Mucosa of rectum (tissue), 2 donors: Measurements from ENCODE around the gene DNAJC10.

Experiments
- H3K27ac ChIP-seq, 2 donors: one replicate each; pipeline ENCODE4 v1.7.0; 2013; ENCODE audit warnings: inconsistent platforms in 2 of 2, low read depth in 2 of 2, low read length in 2 of 2
- H3K27me3 ChIP-seq, 2 donors: one replicate each; pipeline ENCODE4 v1.7.0; 2013; ENCODE audit warnings: low read length in 2 of 2; ENCODE audit not compliant: control insufficient read depth in 2 of 2, insufficient read depth in 2 of 2
- H3K36me3 ChIP-seq, 2 donors: one replicate each; pipeline ENCODE4 v1.7.0; 2013; ENCODE audit warnings: low read length in 2 of 2; ENCODE audit not compliant: control insufficient read depth in 2 of 2, insufficient read depth in 2 of 2
- H3K4me1 ChIP-seq, 2 donors: one replicate each; pipeline ENCODE4 v1.7.0; 2013; ENCODE audit warnings: low read length in 2 of 2, mild to moderate bottlenecking in 1 of 2; ENCODE audit not compliant: control insufficient read depth in 2 of 2, insufficient read depth in 2 of 2
- H3K4me3 ChIP-seq, 2 donors: one replicate each; pipeline ENCODE4 v1.7.0; 2013; ENCODE audit warnings: low read length in 2 of 2
- H3K9ac ChIP-seq, 2 donors: one replicate each; pipeline ENCODE4 v1.7.0; 2013; ENCODE audit warnings: low read length in 2 of 2, low read depth in 1 of 2, mild to moderate bottlenecking in 1 of 2
- H3K9me3 ChIP-seq, 2 donors: one replicate each; pipeline ENCODE4 v1.7.0; 2013; ENCODE audit warnings: low read length in 2 of 2; ENCODE audit not compliant: control insufficient read depth in 2 of 2
- donor health status: healthy.
- donor health status: Normal muscosa, but diverticular disease.

The DNAJC10 gene

DNA sequence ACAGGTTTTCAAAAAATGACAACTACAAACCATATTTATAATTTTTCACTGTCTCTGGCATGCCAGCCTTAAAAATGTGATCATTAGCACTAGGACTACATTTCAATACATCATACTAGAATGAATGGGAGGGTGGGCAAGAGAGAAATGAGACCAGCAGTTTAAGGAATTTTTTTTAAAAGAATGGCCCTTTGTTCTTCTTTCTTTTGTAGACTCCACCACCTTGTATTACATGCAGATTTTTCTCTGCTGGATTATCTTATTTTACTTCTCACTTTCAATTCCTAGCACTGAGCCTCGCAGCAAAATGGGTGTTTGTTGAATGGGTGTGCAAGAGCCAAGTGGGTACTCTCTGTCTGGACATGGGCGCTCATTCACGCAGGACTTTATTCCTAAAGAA is 110.4 kb downstream of the DNAJC10 start:
- no peaks in the 10 kb centered on the region for H3K36me3 ChIP-seq
- H3K9ac ChIP-seq, result no peak overlapping the region
- H3K4me1 ChIP-seq, result no peaks in the 10 kb centered on the region
- H3K4me3 ChIP-seq, result no peak overlapping the region
- H3K27ac ChIP-seq, result no peak overlapping the region
- H3K9me3 ChIP-seq, result no peaks in the 10 kb centered on the region
- no peaks in the 10 kb centered on the region for H3K27me3 ChIP-seq

DNA sequence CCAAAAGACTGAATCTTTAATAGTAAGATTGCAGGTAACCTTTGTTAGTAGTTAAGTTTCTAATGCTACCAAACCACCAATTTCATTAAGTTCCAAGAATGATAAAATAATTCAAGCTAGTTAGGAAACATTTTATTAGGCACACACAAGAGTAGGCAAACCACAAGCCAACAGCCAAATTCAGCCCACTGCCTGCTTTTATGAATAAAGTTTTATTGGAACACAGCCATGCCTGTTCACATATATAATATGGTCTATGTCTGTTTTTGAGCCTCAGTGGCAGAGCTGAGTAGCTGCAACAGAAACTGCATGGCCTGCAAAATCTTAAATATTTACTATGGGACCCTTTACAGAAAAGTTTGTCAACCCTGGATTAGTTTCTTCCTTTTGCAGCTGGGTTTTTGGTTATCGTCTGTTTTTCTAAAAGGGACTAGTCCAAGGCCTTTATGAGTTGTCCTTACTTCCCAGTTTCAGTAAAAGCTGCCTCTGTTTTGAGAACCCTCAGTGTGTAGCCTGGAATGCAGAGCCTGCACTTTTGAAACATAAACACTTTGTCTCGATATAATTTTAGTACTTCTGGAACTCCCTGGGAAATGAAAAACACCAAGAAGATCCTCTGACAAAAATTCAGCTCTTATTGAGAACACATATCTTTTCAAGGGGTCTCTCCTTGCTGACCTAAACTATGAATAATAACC is 111.3 kb downstream of the DNAJC10 start:
- H3K9me3 ChIP-seq, result no peaks in the 10 kb centered on the region
- no peak overlapping the region for H3K27ac ChIP-seq
- H3K27me3 ChIP-seq, result no peaks in the 10 kb centered on the region
- no peak overlapping the region for H3K4me3 ChIP-seq
- no peaks in the 10 kb centered on the region for H3K4me1 ChIP-seq
- no peak overlapping the region for H3K9ac ChIP-seq
- H3K36me3 ChIP-seq, result no peaks in the 10 kb centered on the region

DNA sequence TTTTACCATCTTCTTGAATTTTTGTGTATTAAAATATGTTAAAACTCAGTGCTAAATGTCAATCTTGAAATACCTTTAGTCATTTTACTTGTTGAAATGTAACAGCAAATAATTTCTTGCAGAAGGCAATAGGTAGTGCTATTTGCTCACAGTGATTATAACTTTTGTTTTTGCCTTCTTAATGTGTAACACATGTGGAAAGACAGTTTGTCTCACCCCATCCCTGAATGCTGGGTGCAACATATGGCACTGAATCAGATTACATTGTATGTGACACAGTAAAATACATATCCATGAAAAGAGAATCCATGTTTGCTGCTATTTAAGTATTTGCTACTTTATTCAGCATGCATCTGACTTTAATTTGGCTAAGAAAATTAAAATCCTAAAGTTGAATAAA is 115.0 kb downstream of the DNAJC10 start:
- H3K9ac ChIP-seq, result no peak overlapping the region
- H3K27me3 ChIP-seq, result no peaks in the 10 kb centered on the region
- H3K27ac ChIP-seq, result no peak overlapping the region
- H3K9me3 ChIP-seq, result no peaks in the 10 kb centered on the region
- H3K4me1 ChIP-seq, result no peaks in the 10 kb centered on the region
- H3K36me3 ChIP-seq, result no peaks in the 10 kb centered on the region
- H3K4me3 ChIP-seq, result no peak overlapping the region

DNA sequence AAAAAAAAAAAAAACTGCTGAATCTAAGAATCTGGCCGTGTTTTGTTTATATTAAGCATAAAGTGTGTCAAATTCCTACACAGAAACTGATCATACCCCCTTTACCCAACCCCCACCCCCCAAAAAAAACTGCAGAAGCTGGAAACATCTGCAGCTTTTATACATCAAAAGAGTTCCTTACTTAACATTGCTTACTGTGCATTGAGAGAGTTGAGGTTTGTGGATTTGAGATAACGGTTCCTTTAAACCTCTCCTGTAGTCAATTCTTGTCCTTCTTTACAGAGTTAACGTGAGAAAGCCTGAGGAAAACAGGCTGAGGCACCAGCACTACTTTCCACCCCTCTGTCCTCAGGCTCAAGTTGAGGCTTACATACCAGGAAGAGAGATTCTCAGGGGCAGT is 115.9 kb downstream of the DNAJC10 start:
- H3K9ac ChIP-seq, result no peak overlapping the region
- no peaks in the 10 kb centered on the region for H3K27me3 ChIP-seq
- no peaks in the 10 kb centered on the region for H3K36me3 ChIP-seq
- no peaks in the 10 kb centered on the region for H3K9me3 ChIP-seq
- H3K4me1 ChIP-seq, result no peaks in the 10 kb centered on the region
- no peak overlapping the region for H3K4me3 ChIP-seq
- no peak overlapping the region for H3K27ac ChIP-seq

DNA sequence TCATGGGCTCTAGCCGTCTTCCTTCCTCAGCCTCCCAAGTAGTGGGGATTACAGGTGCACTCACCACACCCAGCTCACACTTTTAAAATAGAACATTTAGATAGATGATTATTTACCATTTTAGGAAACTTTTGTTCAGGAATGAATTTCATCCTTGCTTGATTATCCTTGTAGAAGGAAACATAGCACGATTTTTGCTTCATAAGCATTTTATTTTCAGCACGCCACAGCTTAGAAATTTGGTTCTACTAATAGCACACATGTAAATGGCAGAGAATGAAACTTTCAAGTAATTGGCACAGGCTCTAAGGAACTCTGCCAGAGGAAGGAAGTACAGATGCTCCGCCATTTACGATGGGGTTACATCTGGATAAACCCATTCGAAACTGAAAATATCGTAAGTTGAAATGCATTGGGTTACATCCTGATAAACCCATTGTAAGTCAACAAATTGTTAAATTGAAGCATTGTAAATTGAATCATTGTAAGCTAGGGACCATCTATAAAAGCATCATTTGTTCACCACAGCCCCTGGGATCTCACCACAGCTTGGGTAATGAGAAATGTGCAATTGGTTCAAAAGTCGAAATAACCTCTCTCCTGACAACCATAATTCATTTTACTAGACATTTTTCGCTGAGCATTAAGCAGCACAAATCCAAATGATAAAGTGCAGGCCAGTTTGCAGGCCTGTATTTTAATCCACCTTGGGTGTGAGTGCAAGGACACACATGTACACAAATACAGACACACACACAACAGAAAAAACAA is 117.2 kb downstream of the DNAJC10 start:
- Histone ChIP-seq H3K36me3 (no peaks in the 10 kb centered on the region), H3K9ac (no peak overlapping the region), H3K9me3 (no peaks in the 10 kb centered on the region)

DNA sequence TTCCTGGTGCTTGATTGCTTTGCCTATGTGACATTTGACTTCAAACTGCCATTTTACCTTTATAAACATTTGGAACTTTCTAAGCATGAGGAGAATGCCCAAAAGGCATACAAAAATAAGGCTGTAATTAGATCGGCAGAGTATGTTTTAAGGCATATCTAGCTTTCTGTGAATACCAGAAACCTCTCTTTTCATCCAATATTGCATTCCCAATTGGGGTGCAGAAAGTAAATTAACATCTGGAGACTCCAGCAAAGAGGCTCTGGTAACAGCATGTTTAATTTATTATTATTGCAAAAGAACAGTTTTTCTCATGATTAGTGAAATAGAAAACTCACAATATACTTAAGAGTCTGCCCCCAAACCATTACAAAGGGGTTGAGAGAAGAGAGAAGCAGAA is 118.2 kb downstream of the DNAJC10 start:
- Histone ChIP-seq H3K9me3 (no peaks in the 10 kb centered on the region), H3K27me3 (no peaks in the 10 kb centered on the region), H3K9ac (no peak overlapping the region), H3K36me3 (no peaks in the 10 kb centered on the region), H3K27ac (no peak overlapping the region), H3K4me3 (no peak overlapping the region), H3K4me1 (no peaks in the 10 kb centered on the region)

More for the DNA sequence above, 117.2 kb downstream of the DNAJC10 start:
- Histone ChIP-seq H3K27ac (no peak overlapping the region), H3K27me3 (no peaks in the 10 kb centered on the region), H3K4me3 (no peak overlapping the region), H3K4me1 (no peaks in the 10 kb centered on the region)

DNA sequence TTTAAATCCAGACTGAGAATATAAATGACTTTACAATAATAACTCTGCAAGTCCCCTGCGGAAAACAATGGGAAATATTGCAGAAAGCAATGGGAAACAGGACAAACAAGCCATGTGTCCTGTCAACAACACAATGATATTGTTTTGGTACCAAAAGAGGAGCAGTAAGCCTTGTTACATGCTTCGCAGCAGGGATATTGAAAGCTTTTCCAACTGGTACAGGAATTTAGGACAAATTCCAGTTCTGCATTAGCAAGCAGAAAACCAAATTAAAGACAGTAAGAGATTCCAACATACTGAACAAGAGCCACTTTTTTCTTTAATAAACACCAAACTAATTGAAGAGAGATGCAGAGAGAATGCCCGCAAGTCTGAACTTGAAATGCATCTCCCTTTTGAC is 120.4 kb downstream of the DNAJC10 start:
- no peak overlapping the region for H3K9ac ChIP-seq
- H3K27ac ChIP-seq, result no peak overlapping the region
- no peaks in the 10 kb centered on the region for H3K36me3 ChIP-seq
- H3K4me3 ChIP-seq, result no peak overlapping the region
- no peaks in the 10 kb centered on the region for H3K4me1 ChIP-seq
- no peaks in the 10 kb centered on the region for H3K27me3 ChIP-seq
- H3K9me3 ChIP-seq, result no peaks in the 10 kb centered on the region
